ENCODE results near the gene CREBL2.

- no peak for TF ChIP-seq CTCF (IDR thresholded peaks at IDR 0.05 in 8 of 11, conservative IDR thresholded peaks at IDR 0.05 in 3 of 11)
- TF ChIP-seq POLR2AphosphoS5 (IDR thresholded peaks at IDR 0.05), result no peak
Observed at GRCh38 chr12:12636641-12637040, 25.0 kb downstream of the CREBL2 start.

Data from spleen (tissue), 7 donors.